Mesendoderm (in vitro differentiated cells): ENCODE results near the gene MRTFA.
A peak's percentile ranks its signal among the peaks of the same experiment; 100 is the strongest.
"Not testable (repeated sequence)": the region's sequence is repeated elsewhere in the genome, so short reads cannot be mapped to it uniquely, and the experiment has no call there.

ENCODE experiments used
- DNase-seq: peaks from one replicate; pipeline ENCODE4 v3.0.0; 2013
- H2AK5ac ChIP-seq: 2 replicates; pipeline ENCODE4 v1.6.1; 2013; ENCODE audit warnings: low read length, inconsistent platforms
- H2BK120ac ChIP-seq: 2 replicates; pipeline ENCODE4 v1.6.1; 2013; ENCODE audit warnings: low read depth, mild to moderate bottlenecking, low read length, moderate library complexity, mixed read lengths
- H2BK15ac ChIP-seq: replicated peaks from 2 replicates; pipeline ENCODE4 v1.6.1; 2013; ENCODE audit warnings: low read depth, mild to moderate bottlenecking, moderate library complexity
- H2BK5ac ChIP-seq: 2 replicates; pipeline ENCODE4 v1.6.1; 2013; ENCODE audit warnings: low read length, inconsistent platforms
- H3K18ac ChIP-seq: 2 replicates; pipeline ENCODE4 v1.6.1; 2013; ENCODE audit warnings: mild to moderate bottlenecking, low read length, mixed read lengths
- H3K23ac ChIP-seq: one replicate; pipeline ENCODE4 v1.6.1; 2013; ENCODE audit warnings: low read length
- H3K27ac ChIP-seq: 2 replicates; pipeline ENCODE4 v1.5.1; 2013; ENCODE audit warnings: low read depth, mild to moderate bottlenecking, inconsistent platforms, low read length, moderate library complexity
- H3K27me3 ChIP-seq: 2 replicates; pipeline ENCODE4 v1.6.1; 2013; ENCODE audit warnings: low read length, control low read depth, mild to moderate bottlenecking, inconsistent platforms; ENCODE audit not compliant: insufficient read depth, poor library complexity
- H3K36me3 ChIP-seq: 2 replicates; pipeline ENCODE4 v1.6.1; 2013; ENCODE audit warnings: low read length, inconsistent platforms; ENCODE audit not compliant: control insufficient read depth, insufficient read depth
- H3K4ac ChIP-seq: one replicate; pipeline ENCODE4 v1.6.1; 2013; ENCODE audit warnings: low read depth, mild to moderate bottlenecking, low read length, moderate library complexity
- H3K4me1 ChIP-seq: 2 replicates; pipeline ENCODE4 v1.6.1; 2013; ENCODE audit warnings: low read depth, low read length, inconsistent platforms; ENCODE audit not compliant: control insufficient read depth
- H3K4me2 ChIP-seq: 2 replicates; pipeline ENCODE4 v1.6.1; 2013; ENCODE audit warnings: low read length
- H3K4me3 ChIP-seq: 2 replicates; pipeline ENCODE4 v1.5.1; 2013; ENCODE audit warnings: mild to moderate bottlenecking, low read length
- H3K56ac ChIP-seq: one replicate; pipeline ENCODE4 v1.6.1; 2013; ENCODE audit warnings: low read length
- H3K79me1 ChIP-seq: 2 replicates; pipeline ENCODE4 v1.6.1; 2013; ENCODE audit warnings: low read length, inconsistent platforms
- H3K79me2 ChIP-seq: 2 replicates; pipeline ENCODE4 v1.6.1; 2013; ENCODE audit warnings: mild to moderate bottlenecking, low read length; ENCODE audit not compliant: control insufficient read depth, insufficient read depth
- H3K9ac ChIP-seq: 2 replicates; pipeline ENCODE4 v1.6.1; 2013; ENCODE audit warnings: low read length, inconsistent platforms
- H4K5ac ChIP-seq: one replicate; pipeline ENCODE4 v1.6.1; 2013; ENCODE audit warnings: low read length
- H4K8ac ChIP-seq: one replicate; pipeline ENCODE4 v1.6.1; 2013; ENCODE audit warnings: low read depth, mild to moderate bottlenecking, control low read depth, low read length, moderate library complexity
- WGBS: extraction: QIAGEN DNeasy Blood & Tissue Kit; methylation state at CpG from one replicate; pipeline ENCODE4 v1.1.7; 2013; ENCODE audit warnings: low lambda C conversion rate, missing lambda C conversion rate; ENCODE audit not compliant: insufficient coverage; ENCODE audit errors: extremely low coverage; 5-methylcytosine and 5-hydroxymethylcytosine counted together

The MRTFA gene

GRCh38 chr22:40659166-40659565 lies 22.6 kb upstream of the MRTFA start:
- Histone ChIP-seq H2AK5ac (no peak overlapping the region), H3K4ac (no peak overlapping the region), H4K8ac (no peak overlapping the region), H3K23ac (no peak overlapping the region), H3K4me1 (no peaks in the 10 kb centered on the region), H2BK15ac (no peak overlapping the region), H3K56ac (no peak overlapping the region), H3K79me2 (no peaks in the 10 kb centered on the region), H3K4me2 (no peak overlapping the region), H2BK120ac (no peak overlapping the region), H3K27ac (no peak overlapping the region), H3K4me3 (no peak overlapping the region), H3K36me3 (no peaks in the 10 kb centered on the region), H3K27me3 (no peaks in the 10 kb centered on the region), H3K18ac (no peak overlapping the region), H3K9ac (no peak overlapping the region), H2BK5ac (no peak overlapping the region), H4K5ac (no peak overlapping the region), H3K79me1 (no peaks in the 10 kb centered on the region)
- no peak for DNase-seq
- WGBS = no CpG with 5 or more reads among the region's 6 CpGs

GRCh38 chr22:40656651-40657050 lies 20.1 kb upstream of the MRTFA start:
- not testable (repeated sequence) for H3K4me2 ChIP-seq, H3K79me2 ChIP-seq, H4K8ac ChIP-seq, H3K56ac ChIP-seq, H3K4ac ChIP-seq, H2BK5ac ChIP-seq, H3K27ac ChIP-seq, H3K4me3 ChIP-seq, H3K23ac ChIP-seq, H2BK120ac ChIP-seq, H3K27me3 ChIP-seq, H3K18ac ChIP-seq, H3K4me1 ChIP-seq, H2BK15ac ChIP-seq, H3K9ac ChIP-seq, H3K79me1 ChIP-seq, H2AK5ac ChIP-seq, DNase-seq, H4K5ac ChIP-seq, H3K36me3 ChIP-seq
- no CpG with 5 or more reads among the region's 10 CpGs for WGBS

- no CpG with 5 or more reads among the region's 3 CpGs for WGBS
- H3K27me3 ChIP-seq, H3K79me1 ChIP-seq, H2BK5ac ChIP-seq, H3K27ac ChIP-seq, H3K4me1 ChIP-seq, H2AK5ac ChIP-seq, H3K4me3 ChIP-seq, H3K36me3 ChIP-seq, H3K56ac ChIP-seq, H2BK15ac ChIP-seq, H3K79me2 ChIP-seq, H3K4me2 ChIP-seq, DNase-seq, H4K5ac ChIP-seq, H3K4ac ChIP-seq, H3K18ac ChIP-seq, H3K9ac ChIP-seq, H2BK120ac ChIP-seq, H3K23ac ChIP-seq, H4K8ac ChIP-seq: not testable (repeated sequence)
Measured at GRCh38 chr22:40655941-40656340, 19.4 kb upstream of the MRTFA start.

GRCh38 chr22:40654522-40655167 lies 18.1 kb upstream of the MRTFA start:
- no peak overlapping the region for H3K4me3 ChIP-seq
- H3K79me1 ChIP-seq = no peaks in the 10 kb centered on the region
- H3K56ac ChIP-seq = no peak overlapping the region
- no peak overlapping the region for H4K8ac ChIP-seq
- no peaks in the 10 kb centered on the region for H3K36me3 ChIP-seq
- no peak overlapping the region for H3K27ac ChIP-seq
- H2BK120ac ChIP-seq = no peak overlapping the region
- no peak overlapping the region for H3K4ac ChIP-seq
- H3K79me2 ChIP-seq = no peaks in the 10 kb centered on the region
- H3K27me3 ChIP-seq = no peaks in the 10 kb centered on the region
- H3K4me2 ChIP-seq = no peak overlapping the region
- peak; percentile 52 for DNase-seq
- H2AK5ac ChIP-seq = no peak overlapping the region
- WGBS = no CpG with 5 or more reads among the region's 11 CpGs
- H3K23ac ChIP-seq = no peak overlapping the region
- no peak overlapping the region for H3K18ac ChIP-seq
- H3K9ac ChIP-seq = no peak overlapping the region
- no peaks in the 10 kb centered on the region for H3K4me1 ChIP-seq
- H4K5ac ChIP-seq = no peak overlapping the region
- H2BK5ac ChIP-seq = no peak overlapping the region
- no peak overlapping the region for H2BK15ac ChIP-seq

GRCh38 chr22:40653361-40653760 lies 16.8 kb upstream of the MRTFA start:
- Histone ChIP-seq H4K5ac (no peak overlapping the region), H3K9ac (no peak overlapping the region), H3K27me3 (no peaks in the 10 kb centered on the region), H3K36me3 (no peaks in the 10 kb centered on the region), H3K4me2 (no peak overlapping the region), H3K79me1 (no peaks in the 10 kb centered on the region), H3K4me1 (no peaks in the 10 kb centered on the region), H3K4me3 (no peak overlapping the region), H2BK15ac (no peak overlapping the region), H2BK5ac (no peak overlapping the region), H3K18ac (no peak overlapping the region), H4K8ac (no peak overlapping the region), H3K23ac (no peak overlapping the region), H2BK120ac (no peak overlapping the region), H3K79me2 (no peaks in the 10 kb centered on the region), H3K27ac (no peak overlapping the region), H3K56ac (no peak overlapping the region), H3K4ac (no peak overlapping the region), H2AK5ac (no peak overlapping the region)
- no peak for DNase-seq
- WGBS = no CpG with 5 or more reads among the region's 9 CpGs
